CD1c-positive myeloid dendritic cell (primary cell): ENCODE data around the gene AGBL3.
"Not testable (repeated sequence)": the region's sequence is repeated elsewhere in the genome, so short reads cannot be mapped to it uniquely, and the experiment has no call there.

ENCODE experiments used
- DNase-seq: peaks from one replicate; pipeline ENCODE4 v3.0.0-alpha.2; 2016; ENCODE audit errors: extremely low spot score

AGBL3 gene

DNA sequence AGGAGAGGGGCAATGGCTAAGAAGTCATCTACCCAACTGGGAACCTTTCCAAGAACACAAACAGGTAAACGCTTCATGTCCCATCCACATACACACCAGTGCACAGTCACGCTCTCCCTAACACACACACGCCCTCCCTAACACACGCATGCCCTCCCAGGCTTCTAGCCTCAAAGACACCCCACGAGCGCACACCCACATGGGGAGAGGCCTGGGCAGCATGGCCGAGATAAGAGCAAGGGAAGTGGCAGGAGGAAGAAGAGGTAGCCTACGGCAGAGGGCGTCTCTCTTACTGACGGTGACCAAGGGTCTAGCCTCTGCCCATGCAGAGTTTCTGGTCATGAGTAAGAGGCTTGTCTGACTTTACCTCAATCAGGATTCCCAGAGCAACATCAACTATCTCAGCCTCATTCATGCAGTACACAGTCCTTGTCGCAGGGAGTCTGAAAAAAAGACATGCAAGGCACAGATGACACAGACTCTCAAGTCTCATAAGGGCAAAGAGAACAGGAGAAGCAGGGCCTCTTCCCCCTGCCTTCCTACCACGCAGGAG, 181.1 kb downstream of the AGBL3 start:
- DNase-seq = no peak

GRCh38 chr7:135168001-135168400, 181.7 kb downstream of the AGBL3 start:
- DNase-seq = peak; percentile 54

- no peak for DNase-seq
These were observed 182.3 kb downstream of the AGBL3 start for GRCh38 chr7:135168489-135169140.

- DNase-seq = peak; percentile 36
These were observed 183.0 kb downstream of the AGBL3 start for GRCh38 chr7:135169141-135169963.

GRCh38 chr7:135169964-135170273, 183.6 kb downstream of the AGBL3 start:
- DNase-seq = peak; percentile 78

GRCh38 chr7:135170274-135170997, 184.1 kb downstream of the AGBL3 start, which contains the start of gene CYREN:
Gene CYREN (minus strand): TSS chr7:135170707. CDS start chr7:135168922, 1,785 bp downstream.
- peak; percentile 97 for DNase-seq

- DNase-seq = peak; percentile 15
These were observed 184.7 kb downstream of the AGBL3 start for GRCh38 chr7:135170998-135171481.

- DNase-seq = not testable (repeated sequence)
These were observed 185.4 kb downstream of the AGBL3 start for GRCh38 chr7:135171581-135172291.

- not testable (repeated sequence) for DNase-seq
These were observed 187.6 kb downstream of the AGBL3 start for GRCh38 chr7:135173916-135174315.

- DNase-seq = no peak
These were observed 188.6 kb downstream of the AGBL3 start for GRCh38 chr7:135174941-135175340.

- no peak for DNase-seq
These were observed 189.6 kb downstream of the AGBL3 start for GRCh38 chr7:135175931-135176330.

DNA sequence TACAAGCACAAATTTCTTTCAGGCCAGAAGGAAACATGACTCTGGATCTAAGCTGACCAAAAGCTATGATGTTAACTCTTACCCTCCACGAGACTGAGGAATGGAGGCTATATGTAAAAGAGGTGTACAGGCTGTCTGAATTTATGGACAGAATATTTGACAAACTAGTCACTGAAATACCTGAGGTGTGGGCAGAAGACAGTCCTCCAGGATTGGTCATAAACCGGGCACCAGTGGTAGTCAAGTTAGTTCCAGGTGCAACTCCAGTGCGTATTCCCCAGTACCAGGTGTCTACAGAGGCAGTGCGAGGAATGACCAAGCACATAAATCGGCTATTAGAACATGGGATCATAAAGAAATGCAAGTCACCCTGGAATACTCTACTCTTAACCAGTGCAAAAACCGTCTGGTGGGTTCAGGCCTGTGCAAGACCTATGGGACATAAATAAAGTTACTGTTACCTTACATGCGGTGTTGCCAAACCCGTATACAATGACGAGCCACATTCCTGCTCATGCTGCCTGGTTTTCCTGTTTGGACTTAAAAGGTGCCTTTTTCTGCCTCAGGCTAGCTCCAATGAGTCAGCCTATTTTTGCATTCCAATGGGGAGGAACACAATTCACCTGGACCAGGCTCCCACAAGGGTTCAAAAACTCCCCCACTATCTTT, 190.9 kb downstream of the AGBL3 start:
- DNase-seq = no peak

GRCh38 chr7:135178364-135178763, 192.1 kb downstream of the AGBL3 start:
- DNase-seq = no peak

DNA sequence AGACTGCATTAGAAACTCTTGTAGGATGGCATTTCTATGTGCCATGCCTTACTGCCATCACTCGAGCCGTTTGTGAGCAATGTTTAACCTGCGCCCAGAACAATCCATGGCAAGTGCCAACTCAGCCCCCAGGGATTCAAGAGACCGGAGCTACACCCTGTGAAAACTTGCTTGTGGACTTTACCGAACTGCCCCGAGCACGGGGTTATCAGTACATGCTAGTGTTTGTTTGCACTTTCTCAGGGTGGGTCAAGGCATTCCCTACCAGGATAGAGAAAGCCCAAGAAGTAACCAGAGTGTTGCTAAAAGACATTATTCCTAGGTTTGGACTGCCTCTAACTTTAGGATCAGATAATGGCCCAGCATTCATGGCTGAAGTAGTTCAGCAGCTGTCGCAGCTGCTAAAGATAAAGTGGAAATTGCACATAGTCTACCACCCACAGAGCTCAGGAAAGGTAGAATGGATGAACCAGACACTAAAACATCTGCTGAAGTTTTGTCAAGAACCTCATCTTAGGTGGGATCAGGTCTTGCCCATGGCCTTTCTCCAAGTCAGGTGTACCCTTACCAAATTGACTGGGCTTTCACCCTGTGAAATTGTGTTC, 193.1 kb downstream of the AGBL3 start:
- no peak for DNase-seq

DNA sequence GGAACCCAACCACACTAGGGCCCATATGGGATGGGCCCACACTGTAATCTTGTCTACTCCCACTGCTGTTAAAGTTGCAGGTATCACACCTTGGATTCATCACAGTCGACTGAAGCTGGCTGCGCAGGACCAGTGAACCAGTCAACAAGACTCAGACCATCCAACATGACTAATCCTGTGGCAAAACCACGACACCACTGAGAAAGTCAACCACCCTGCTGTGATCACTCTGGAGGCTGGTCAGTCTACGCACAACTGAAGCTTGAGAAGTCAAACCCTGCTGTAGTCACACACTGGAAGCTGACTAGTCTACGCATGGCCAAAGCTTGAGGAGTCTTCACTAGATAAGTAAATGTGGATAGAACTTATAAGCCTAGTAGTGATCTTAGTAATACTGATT, 193.8 kb downstream of the AGBL3 start:
- no peak for DNase-seq

DNA sequence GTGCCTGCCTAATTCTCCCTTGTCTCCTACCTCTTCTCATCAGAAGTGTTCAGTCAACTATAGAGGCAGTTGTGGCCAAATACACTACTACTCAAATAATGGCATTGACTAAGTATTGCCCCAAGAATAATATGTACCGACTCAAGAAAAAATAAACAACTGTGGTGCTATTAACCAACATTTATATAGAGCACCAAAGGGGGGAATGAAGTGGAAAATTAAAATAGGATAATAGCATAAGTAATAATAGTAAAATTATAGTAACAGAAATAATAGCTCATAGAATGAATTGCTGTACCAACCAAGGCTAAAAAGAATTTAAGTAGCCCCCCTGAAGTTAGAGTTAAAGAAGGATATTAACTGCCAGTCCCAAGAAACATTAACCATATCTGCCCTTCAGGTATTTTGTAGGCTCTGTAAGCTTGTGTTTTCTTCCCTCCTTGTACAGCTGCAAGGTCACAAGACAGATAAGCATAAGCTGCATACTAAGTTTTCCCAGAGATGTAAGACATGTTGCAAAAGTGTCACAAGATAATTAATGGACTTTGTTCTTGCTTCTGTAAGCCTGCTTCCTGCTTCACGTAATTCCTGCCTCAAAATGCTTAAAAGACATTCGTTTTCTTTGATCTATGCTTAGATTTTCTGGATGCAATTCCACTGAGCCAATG, 195.1 kb downstream of the AGBL3 start:
- DNase-seq = no peak

DNA sequence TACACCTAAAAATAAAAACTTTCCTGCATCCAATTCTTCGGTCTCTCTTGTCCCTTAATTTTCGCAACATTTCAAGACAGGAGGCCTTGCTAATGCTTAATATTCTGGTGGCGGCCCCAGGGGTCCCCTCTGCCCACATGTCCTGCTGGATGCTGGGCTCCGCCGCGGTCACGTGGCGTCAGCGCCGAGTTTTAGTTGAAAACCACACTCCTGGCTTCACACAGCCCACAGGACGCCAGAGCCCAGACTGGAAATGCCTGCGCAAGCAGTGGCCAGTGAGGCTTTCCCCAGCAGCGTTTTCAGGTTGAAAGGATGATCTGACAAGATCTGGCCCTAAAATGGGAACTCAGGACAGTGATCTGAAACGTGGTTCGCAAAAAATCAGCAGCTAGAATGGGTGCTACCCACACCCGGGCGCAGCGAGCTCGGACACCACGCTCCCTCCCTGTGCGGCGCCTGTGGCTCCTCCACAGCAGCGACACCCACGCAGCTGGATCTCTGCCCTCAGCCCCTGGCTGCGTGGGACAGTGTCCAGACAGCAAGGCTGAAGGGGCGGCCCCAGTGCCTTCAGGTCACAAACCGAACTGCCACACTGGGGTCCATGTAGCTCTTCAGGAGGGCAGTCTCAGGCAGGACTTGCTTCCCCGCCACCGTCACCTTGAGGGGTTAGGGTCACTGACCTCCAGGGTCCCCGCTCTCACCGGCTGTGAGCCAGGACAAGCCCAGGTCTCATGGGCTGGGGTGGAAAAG, 195.8 kb downstream of the AGBL3 start:
- no peak for DNase-seq

- no peak for DNase-seq
These were observed 197.2 kb downstream of the AGBL3 start for GRCh38 chr7:135183478-135183877.

- DNase-seq = no peak
These were observed 198.0 kb downstream of the AGBL3 start for GRCh38 chr7:135184254-135184841.
